GM23338 (cell line): ENCODE data around the gene FAAH.

Experiments
- CTCF ChIP-seq, 2 experiments: fragments of 200-600 bp in 1 of 2; sonication (generic) in 1 of 2; conservative IDR thresholded peaks; 2 replicates each; pipeline versions ENCODE4 v1.5.1 to v1.6.1; 2016 to 2017; ENCODE audit warnings: antibody characterized with exemption in 2 of 2, low read depth in 2 of 2, mild to moderate bottlenecking in 2 of 2, moderate library complexity in 1 of 2
- EZH2 ChIP-seq: fragments of 200-600 bp; sonication (generic); IDR thresholded peaks from one replicate; pipeline ENCODE4 v1.8.0; 2017; ENCODE audit warnings: antibody characterized with exemption, mild to moderate bottlenecking, low read depth; ENCODE audit not compliant: unreplicated experiment
- EZH2phosphoT487 ChIP-seq: fragments of 200-600 bp; sonication (generic); IDR thresholded peaks from one replicate; pipeline ENCODE4 v1.8.1; 2018; ENCODE audit warnings: antibody characterized with exemption; ENCODE audit not compliant: unreplicated experiment

DNA sequence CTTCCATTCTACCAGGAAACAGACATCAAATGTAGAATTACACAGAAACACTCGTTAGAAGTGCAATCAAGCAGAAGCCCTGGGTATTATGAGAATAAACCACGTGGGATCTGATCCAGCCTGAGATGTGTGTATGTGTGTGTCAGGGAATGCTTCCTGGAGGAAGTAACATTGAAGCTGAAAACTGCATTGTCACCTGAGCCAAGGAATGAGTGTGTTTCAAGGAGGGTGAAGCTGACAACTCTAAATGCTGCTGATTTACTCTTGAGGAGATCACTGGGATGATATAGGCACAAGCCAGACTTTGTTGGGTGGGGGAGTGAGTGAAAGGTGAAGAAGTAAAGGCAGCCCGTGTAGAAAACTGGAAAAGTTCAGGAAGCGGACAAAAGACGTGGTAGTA, 27.6 kb downstream of the FAAH start:
- TF ChIP-seq EZH2phosphoT487 = no peak
- no peak for TF ChIP-seq CTCF (conservative IDR thresholded peaks at IDR 0.05; ENCODE audit: low read depth in 2 of 2)
- TF ChIP-seq EZH2 = no peak
